Measurements from ENCODE around the gene CYFIP2. TPM values are rescaled to one million over a fixed set of nuclear protein-coding genes. Genes with fewer than 3 reads are reported as not detected.
A peak's percentile ranks its signal among the peaks of the same experiment; 100 is the strongest.

CYFIP2 gene
- total RNA-seq, 1 experiment from 2014 or later: 45.1 TPM

DNA sequence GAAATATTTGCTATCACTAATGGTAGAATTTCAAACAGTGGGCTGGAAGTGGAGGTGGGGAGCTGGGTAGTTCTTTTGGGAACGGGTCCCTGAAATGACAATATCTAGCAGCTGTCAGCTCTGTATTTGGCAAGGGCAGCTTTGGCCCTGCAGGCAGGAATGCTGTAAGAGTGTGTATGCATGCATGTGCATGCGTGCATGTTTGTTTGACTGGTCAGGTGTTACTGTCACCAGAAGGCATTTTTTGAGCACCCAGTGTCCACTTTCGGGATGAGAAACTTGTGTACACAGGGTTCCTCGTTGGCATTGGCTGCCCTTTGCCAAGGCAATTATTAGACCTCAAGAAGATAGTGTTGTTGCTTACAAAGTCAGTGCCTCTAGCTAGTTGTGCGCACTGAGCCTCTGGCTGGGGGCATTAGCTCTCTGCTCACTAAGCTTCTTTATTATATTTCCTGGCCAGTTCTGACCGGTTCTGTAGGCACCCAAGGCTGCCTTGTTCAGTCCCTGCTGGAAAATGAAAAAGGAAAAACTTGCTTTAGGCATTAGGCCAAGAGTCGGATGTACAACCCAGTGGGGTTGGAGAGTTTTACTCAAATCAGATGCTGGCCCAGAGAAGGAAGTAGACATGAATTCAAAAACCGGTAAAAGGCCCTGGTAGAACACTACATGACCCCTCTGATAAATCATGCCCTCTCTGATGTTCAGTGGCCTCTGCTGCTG lies 2.0 kb downstream of the CYFIP2 start:
- intact Hi-C loops (cut with micrococcal nuclease): loop anchor here (10.0 kb wide), 1 partner anchor 123 kb away; the partner anchor contains the start of gene MED7
- no peak for DNase-seq (ENCODE audit: low read depth, low spot score)
- Histone ChIP-seq H3K9me3 (ENCODE audit: control insufficient read depth in 1 of 2, insufficient read depth in 1 of 2, low read depth in 1 of 2, low read length in 2 of 2) (no peaks in the 10 kb centered on the region), H3K27me3 (ENCODE audit: insufficient read depth, low read length) (no peaks in the 10 kb centered on the region), H3K4me3 (replicated peaks in 1 of 2; ENCODE audit: low read depth in 1 of 2, low read length in 2 of 2) (no peak overlapping the region), H3K4me2 (ENCODE audit: low read length) (0 out of 2 replicates have a peak overlapping the region, but pooled peaks have one; percentile 94), H3K79me2 (ENCODE audit: insufficient read depth, low read length) (no peaks in the 10 kb centered on the region), H3K9me2 (ENCODE audit: insufficient read depth) (no peaks in the 10 kb centered on the region), H3K36me3 (ENCODE audit: control insufficient read depth in 1 of 2, insufficient read depth in 2 of 2, low read length in 2 of 2) (no peaks in the 10 kb centered on the region), H3K4me1 (ENCODE audit: control insufficient read depth in 1 of 2, insufficient read depth in 2 of 2, low read length in 2 of 2) (peaks cover 6 to 19% of the 10 kb centered on the region in 2 experiments; a peak in 3 of 4 replicates), H2AFZ (ENCODE audit: low read depth, low read length, poor library complexity, severe bottlenecking) (no peak overlapping the region), H3K27ac (ENCODE audit: low read depth, low read length) (no peak overlapping the region), H4K20me1 (ENCODE audit: insufficient read depth) (no peaks in the 10 kb centered on the region), H3K9ac (ENCODE audit: low read length) (no peak overlapping the region)
- ChIA-PET POLR2A (no interaction called here), CTCF (no interaction called here), RAD21 (ENCODE audit: low non-redundant PET in 1 of 2, low total read pairs in 2 of 2, uncharacterized antibody in 2 of 2, unreplicated experiment in 2 of 2) (no interaction called here)
- ATAC-seq: no peak
- TF ChIP-seq EZH2phosphoT487 (IDR thresholded peaks at IDR 0.05; ENCODE audit: borderline replicate concordance): no peak
- TF ChIP-seq SRF (IDR thresholded peaks at IDR 0.05; ENCODE audit: low read depth): no peak
- TF ChIP-seq RAD21 (IDR thresholded peaks at IDR 0.05; ENCODE audit: low read depth): no peak
- no peak for TF ChIP-seq SIN3A (IDR thresholded peaks at IDR 0.05; ENCODE audit: low read depth)
- TF ChIP-seq, protein P1, sequence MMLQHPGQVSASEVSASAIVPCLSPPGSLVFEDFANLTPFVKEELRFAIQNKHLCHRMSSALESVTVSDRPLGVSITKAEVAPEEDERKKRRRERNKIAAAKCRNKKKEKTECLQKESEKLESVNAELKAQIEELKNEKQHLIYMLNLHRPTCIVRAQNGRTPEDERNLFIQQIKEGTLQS (IDR thresholded peaks at IDR 0.05): no peak
- TF ChIP-seq MAX (IDR thresholded peaks at IDR 0.05): no peak
- TF ChIP-seq, protein P2, sequence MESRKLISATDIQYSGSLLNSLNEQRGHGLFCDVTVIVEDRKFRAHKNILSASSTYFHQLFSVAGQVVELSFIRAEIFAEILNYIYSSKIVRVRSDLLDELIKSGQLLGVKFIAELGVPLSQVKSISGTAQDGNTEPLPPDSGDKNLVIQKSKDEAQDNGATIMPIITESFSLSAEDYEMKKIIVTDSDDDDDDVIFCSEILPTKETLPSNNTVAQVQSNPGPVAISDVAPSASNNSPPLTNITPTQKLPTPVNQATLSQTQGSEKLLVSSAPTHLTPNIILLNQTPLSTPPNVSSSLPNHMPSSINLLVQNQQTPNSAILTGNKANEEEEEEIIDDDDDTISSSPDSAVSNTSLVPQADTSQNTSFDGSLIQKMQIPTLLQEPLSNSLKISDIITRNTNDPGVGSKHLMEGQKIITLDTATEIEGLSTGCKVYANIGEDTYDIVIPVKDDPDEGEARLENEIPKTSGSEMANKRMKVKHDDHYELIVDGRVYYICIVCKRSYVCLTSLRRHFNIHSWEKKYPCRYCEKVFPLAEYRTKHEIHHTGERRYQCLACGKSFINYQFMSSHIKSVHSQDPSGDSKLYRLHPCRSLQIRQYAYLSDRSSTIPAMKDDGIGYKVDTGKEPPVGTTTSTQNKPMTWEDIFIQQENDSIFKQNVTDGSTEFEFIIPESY (IDR thresholded peaks at IDR 0.05; ENCODE audit: extremely low read depth, insufficient replicate concordance, low read length): no peak
- no peak for TF ChIP-seq ZNF274 (IDR thresholded peaks at IDR 0.05; ENCODE audit: low read depth, low read length)
- no peak for TF ChIP-seq ZFX (IDR thresholded peaks at IDR 0.05)
- no peak for TF ChIP-seq EZH2 (IDR thresholded peaks at IDR 0.05)
- TF ChIP-seq CEBPB (IDR thresholded peaks at IDR 0.05; ENCODE audit: low read depth): no peak
- TF ChIP-seq, protein P3, sequence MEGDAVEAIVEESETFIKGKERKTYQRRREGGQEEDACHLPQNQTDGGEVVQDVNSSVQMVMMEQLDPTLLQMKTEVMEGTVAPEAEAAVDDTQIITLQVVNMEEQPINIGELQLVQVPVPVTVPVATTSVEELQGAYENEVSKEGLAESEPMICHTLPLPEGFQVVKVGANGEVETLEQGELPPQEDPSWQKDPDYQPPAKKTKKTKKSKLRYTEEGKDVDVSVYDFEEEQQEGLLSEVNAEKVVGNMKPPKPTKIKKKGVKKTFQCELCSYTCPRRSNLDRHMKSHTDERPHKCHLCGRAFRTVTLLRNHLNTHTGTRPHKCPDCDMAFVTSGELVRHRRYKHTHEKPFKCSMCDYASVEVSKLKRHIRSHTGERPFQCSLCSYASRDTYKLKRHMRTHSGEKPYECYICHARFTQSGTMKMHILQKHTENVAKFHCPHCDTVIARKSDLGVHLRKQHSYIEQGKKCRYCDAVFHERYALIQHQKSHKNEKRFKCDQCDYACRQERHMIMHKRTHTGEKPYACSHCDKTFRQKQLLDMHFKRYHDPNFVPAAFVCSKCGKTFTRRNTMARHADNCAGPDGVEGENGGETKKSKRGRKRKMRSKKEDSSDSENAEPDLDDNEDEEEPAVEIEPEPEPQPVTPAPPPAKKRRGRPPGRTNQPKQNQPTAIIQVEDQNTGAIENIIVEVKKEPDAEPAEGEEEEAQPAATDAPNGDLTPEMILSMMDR (IDR thresholded peaks at IDR 0.05 in 2 of 3, conservative IDR thresholded peaks at IDR 0.05 in 1 of 3; ENCODE audit: borderline replicate concordance in 1 of 3, insufficient read depth in 1 of 3, low read depth in 2 of 3, low read length in 2 of 3): no peak
- no peak for TF ChIP-seq FOSL1 (IDR thresholded peaks at IDR 0.05; ENCODE audit: low read depth)
- TF ChIP-seq TCF7L2 (IDR thresholded peaks at IDR 0.05; ENCODE audit: borderline replicate concordance, extremely low read depth, insufficient read depth, insufficient read length): no peak
- no peak for TF ChIP-seq ELF1 (IDR thresholded peaks at IDR 0.05; ENCODE audit: borderline replicate concordance, low read depth)
- TF ChIP-seq REST (IDR thresholded peaks at IDR 0.05; ENCODE audit: low read depth): no peak
- no peak for TF ChIP-seq EGR1 (IDR thresholded peaks at IDR 0.05; ENCODE audit: low read depth)
- TF ChIP-seq CBX3 (IDR thresholded peaks at IDR 0.05; ENCODE audit: low read depth): no peak
- TF ChIP-seq POLR2AphosphoS5 (IDR thresholded peaks at IDR 0.05; ENCODE audit: low read depth, low read length): no peak
- no TSS peak for BruUV-seq (replicated peaks)

Data from HCT116 (cell line).